Measurements from ENCODE around the gene HOXA5.

Gene HOXA5

DNA sequence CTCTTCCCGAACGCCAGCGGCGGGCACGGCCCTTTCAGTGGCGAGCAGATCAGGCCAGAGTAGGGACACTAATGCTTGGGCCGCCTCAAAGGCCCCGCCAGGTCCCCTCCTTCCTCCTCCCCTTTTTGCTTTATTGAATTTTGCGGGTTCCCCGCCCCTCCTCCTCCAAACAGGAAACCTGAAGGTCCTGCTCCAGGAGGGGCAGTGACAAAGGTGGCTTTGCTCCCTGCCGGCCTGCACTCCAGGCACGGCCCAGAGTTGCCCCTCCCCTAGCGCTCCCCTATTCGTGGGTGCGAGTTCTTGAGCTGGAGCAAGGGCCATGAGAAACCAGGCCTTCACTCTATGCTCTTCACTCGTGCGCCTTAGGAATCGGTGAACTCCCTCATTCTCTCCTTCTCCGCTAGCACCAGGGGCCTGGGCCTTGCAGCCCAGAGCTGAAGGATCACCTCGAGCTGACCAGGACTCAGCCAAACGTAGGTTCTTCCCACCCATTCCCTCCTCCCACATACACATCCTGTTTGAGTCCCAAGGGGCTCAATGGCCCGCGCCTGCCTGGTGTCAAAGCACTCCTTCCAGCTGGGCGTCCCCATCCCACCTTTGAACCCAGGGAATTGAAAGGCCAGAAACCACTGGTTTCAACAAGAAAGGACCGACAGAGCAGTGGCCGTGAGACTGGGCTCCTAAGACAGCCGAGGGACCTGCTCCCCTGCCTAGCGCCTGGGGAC, 4.7 kb upstream of the HOXA5 start:
- no peak for TF ChIP-seq POLR2A (IDR thresholded peaks at IDR 0.05; ENCODE audit: low read depth, low read length)
- DNase-seq (ENCODE audit: insufficient read length, low spot score) = no peak
- no peak for FAIRE-seq

DNA sequence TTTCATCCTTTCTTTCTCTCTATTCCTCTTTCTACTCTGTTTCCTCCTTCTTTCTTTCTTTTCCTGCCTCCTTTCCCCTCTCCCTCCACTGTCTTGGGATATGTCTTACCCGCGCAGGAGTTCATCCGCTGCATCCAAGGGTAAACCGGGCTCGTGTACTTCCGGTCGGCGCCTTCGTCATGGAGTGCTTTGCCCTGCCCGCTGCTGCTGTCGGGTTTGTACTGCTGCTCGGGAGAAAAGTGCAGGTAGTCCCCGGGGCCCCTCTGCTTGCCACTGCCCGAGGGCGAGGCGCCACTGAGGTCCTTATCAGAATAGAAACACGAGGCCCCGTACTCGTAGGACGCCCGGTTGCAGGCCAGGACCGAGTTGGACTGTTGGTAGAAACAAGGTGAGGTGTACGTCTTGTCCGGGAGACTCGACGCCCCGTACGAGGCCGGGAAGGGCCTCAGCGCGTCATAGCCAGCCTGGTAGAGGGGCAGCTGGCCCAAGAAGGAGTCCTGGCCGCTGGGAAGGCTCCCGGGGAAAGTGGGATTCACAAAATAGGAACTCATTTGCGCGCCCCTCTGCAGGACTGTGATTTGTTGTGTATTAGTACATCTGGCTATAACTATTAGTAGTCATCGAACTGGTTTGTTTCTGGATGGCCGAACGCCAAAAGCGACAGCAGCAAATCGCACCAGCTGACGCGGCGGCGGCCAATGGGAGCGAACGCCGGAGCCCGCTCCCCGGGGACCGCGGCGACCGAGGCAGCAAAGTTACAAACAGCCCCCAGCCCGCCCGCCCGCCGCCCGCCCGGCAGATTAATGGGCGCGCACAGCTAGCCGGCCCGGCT, 3.9 kb upstream of the HOXA5 start, which contains the start of gene HOXA6:
TSS of gene HOXA6 (minus strand) at position 576 of the 832 bp plus-strand sequence. CDS start at position 551, 25 bp downstream.
- no peak for DNase-seq (ENCODE audit: insufficient read length, low spot score)
- FAIRE-seq = no peak
- TF ChIP-seq POLR2A (IDR thresholded peaks at IDR 0.05; ENCODE audit: low read depth, low read length) = no peak

DNA sequence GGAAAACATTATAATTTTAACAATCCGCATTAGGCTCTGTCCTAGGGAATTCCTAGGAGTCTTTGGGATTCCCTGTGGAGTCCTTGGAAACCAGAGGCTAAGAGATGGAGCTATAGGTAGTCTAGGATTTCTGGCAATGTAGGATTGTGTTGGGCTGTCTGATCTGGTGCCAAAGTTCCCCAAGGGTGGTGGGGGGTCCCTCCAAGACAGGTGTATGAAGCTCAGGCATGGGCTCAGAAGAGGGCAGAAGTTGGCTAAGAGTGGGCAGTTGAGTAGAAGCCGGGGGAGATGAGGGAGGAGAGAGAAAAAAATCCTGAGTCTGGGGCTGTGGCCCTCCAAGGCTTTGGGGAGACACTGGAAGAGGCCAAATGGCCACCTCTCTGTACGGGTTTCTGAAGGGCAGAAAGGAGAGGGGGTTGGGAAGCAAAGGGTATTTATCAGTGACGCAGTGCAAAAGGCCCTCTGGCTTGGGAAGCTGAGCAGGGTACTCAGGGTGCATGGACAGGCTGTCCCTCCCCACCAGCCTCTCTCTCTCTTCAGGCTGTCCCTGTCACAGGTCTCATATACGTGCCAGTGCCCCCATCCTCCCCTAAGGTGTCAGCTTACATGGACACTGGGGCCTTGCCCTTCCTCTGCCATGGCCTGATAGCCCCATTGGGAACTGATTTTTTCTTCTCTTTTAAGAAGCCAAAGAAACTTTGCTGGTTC, 3.2 kb upstream of the HOXA5 start:
- DNase-seq (ENCODE audit: insufficient read length, low spot score) (no peak), FAIRE-seq (no peak)
- no peak for TF ChIP-seq POLR2A (IDR thresholded peaks at IDR 0.05; ENCODE audit: low read depth, low read length)

DNA sequence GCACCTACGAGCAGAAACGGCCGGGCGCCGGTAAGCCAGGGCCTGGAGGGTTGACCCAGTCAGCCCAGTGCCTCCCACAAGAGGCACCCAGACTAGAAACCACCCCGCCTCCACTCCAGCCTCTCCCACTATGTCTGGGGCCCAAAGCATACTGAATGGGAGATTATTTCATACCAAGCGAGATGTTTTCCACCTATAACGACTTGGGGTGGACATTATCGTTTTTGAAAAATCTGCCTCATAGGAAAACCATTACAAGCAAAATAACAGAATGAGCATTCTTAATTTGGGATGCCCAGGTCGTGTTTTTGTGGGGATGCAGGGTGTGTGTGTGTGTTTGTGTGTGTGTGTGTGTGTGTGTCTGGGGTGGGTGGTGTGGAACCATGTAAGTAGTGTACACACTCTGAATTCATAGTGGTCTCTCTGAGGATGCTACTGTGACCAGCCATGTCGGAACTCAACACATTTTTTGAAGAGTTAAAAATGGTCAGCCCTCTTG, 2.5 kb upstream of the HOXA5 start:
- FAIRE-seq (no peak), DNase-seq (ENCODE audit: insufficient read length, low spot score) (no peak)
- no peak for TF ChIP-seq POLR2A (IDR thresholded peaks at IDR 0.05; ENCODE audit: low read depth, low read length)

DNA sequence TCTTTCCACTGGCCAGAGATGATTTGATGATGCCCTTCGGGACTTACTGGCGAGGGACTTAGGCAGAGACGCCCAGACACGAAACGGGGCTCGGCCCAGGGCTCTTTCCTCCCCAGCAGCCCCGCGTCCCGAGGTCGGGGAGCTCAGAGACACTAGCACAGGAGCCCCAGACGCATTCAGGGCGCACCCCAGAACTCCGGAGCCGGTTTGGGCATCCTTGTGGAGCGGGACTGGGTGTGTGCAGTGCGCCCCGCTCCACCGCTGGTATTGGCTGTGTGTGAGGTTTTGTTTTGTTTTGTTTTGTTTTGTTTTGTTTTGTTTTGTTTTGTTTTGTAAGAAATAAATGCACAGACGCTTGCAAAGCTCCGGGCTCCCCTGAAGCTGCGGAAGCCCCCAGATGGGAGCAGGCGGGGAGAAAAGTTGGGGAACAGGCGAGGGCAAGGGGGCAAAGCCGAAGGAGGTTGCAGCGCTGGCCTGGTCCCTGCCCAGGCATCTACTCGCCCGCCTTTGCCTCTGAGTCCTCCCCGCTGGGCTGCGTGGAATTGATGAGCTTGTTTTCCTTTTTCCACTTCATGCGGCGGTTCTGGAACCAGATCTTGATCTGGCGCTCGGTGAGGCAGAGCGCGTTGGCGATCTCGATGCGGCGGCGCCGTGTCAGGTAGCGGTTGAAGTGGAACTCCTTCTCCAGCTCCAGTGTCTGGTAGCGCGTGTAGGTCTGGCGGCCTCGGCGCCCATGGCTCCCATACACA, 1.9 kb upstream of the HOXA5 start:
- FAIRE-seq = no peak
- TF ChIP-seq POLR2A (IDR thresholded peaks at IDR 0.05; ENCODE audit: low read depth, low read length) = no peak
- DNase-seq (ENCODE audit: insufficient read length, low spot score) = no peak

DNA sequence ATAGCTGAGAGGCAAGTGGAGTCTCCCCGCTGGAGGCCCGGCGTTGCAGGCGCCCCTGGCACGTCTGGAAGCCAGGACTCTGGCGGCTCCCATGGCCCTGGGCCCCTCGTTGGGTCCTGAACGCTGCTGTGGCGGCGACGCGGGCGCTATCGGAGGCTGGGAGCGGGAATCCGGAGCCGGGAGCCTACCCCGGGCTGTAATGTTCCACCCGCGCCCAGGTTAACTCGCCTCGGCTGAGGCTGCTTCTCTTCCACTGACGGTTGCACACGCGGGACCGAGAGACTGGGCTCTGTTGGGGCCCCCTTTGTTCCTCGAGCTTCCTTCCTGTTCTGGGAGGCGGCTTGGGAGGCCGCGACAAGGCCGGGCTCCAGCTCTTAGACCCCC, 1.3 kb upstream of the HOXA5 start:
- DNase-seq (ENCODE audit: insufficient read length, low spot score) (no peak), FAIRE-seq (no peak)
- no peak for TF ChIP-seq POLR2A (IDR thresholded peaks at IDR 0.05; ENCODE audit: low read depth, low read length)

DNA sequence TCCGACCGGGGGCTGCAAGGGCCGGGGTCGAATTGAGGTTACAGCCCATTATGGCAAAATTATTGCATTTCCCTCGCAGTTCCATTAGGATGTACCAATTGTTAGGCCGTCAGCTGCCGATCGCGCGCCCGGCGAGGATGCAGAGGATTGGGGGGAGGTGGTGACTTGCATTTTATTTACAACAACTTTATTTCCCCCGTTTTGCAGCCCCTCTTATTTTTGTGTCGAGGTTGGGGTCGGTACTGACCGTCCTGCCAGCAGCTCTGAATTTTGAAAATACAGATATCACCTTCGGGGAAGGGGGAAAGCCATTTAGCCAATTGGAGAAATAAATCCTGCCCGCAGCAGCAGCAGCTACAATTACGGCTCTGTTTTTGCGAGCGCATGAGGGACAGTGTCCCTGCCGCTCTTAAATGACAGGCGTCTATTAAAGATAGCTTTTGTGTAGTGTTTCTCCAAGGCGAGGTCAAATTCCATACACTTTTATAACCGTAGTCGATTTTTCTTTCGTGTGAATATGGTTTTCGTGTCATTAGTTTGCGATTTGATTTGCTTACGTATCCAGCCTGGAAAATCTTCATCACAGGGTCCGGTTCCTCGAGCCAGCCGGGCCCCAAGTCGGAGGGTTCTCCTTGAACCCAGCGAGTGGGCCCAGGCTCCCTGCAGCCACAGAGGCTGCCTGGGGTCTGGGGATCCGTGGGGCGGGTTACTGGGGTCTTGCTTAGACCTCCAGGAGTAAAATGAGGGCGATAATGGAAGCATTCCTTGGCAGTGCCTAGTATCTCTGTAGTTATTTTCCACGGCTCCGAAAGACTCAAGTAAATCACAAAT, 684 bp upstream of the HOXA5 start:
- no peak for FAIRE-seq
- DNase-seq (ENCODE audit: insufficient read length, low spot score) = no peak
- no peak for TF ChIP-seq POLR2A (IDR thresholded peaks at IDR 0.05; ENCODE audit: low read depth, low read length)

DNA sequence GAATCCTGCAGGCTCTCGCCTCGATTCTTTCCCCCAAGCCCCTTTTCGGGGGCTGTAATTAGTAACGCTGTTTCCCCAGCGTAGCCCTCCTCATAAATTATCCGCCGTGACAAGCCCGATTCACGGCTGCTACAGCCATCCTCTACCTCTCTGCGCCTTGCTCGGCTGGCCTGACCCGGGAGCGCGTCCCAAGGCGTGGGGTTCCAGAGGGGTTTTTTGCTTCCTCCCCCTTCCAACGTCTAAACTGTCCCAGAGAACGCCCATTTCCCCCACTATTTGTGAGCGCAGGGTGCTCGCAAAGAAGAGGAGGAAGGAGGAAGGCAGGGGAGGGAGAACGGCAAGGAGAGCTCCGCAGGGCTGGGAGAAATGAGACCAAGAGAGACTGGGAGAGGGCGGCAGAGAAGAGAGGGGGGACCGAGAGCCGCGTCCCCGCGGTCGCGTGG, 880 bp downstream of the HOXA5 start:
- no peak for DNase-seq (ENCODE audit: insufficient read length, low spot score)

DNA sequence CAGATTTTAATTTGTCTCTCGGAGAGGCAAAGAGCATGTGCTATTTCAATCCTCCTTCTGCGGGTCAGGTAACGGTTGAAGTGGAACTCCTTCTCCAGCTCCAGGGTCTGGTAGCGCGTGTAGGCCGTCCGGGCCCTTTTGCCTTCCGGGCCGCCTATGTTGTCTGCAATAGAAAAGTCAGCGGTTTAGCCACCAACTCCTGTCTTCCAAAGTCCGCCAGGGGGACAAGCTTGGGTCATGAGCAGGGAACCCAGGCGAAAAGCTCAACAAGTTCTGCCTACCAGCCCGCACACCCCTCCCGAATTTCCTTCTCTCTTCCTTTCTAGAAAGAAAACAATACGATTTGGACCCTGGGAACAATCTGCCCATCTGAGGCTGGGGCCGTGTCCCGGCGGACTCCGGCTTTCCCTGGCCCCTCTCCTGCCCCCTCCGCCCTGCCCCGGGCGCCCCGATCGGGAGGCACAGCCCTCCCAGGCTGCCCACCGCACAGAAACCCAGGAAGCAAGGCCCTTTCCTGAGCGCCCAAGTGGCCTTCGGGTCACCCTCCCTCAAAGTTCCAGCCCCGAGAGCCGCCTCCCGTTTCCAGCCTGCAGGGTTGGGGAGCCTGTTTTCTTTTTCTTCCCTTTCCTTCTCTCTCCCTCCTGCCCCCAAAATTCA, 1.4 kb downstream of the HOXA5 start:
- no peak for FAIRE-seq
- no peak for TF ChIP-seq POLR2A (IDR thresholded peaks at IDR 0.05; ENCODE audit: low read depth, low read length)
- DNase-seq (ENCODE audit: insufficient read length, low spot score) = peak; percentile 87

More for the DNA sequence above, 880 bp downstream of the HOXA5 start:
- FAIRE-seq = no peak
- no peak for TF ChIP-seq POLR2A (IDR thresholded peaks at IDR 0.05; ENCODE audit: low read depth, low read length)

DNA sequence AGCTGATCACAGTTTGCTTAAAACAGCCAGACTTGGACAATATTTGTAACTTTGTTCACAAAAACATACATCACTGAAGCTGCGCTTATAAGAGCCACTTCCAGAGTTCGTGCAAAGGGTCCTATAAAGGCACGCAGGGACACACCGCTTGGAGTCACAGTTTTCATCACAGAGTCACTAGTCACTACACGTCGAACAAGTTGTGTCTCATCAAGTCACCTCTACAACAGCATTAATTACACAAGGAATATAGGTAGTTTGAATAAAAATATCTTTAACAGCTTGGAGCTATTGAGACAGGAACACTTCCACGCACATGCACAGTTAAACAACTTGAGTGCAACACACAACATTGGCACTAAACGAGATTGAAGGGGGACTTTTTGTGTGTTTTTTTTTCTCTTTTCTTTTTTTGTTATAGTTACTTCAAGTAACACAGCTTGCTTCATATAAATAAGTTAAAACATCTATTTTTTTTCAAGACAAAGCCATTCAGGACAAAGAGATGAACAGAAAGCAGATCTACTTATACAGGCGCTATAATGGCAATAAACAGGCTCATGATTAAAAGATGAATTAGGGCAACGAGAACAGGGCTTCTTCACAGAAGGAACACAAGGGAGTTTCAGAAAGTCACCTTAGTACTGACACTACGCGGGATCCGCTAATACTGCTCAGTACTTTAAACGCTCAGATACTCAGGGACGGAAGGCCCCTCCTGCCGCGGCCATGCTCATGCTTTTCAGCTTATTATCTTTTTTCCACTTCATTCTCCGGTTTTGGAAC, 2.2 kb downstream of the HOXA5 start:
- DNase-seq (ENCODE audit: insufficient read length, low spot score) (no peak), FAIRE-seq (no peak)
- no peak for TF ChIP-seq POLR2A (IDR thresholded peaks at IDR 0.05; ENCODE audit: low read depth, low read length)

DNA sequence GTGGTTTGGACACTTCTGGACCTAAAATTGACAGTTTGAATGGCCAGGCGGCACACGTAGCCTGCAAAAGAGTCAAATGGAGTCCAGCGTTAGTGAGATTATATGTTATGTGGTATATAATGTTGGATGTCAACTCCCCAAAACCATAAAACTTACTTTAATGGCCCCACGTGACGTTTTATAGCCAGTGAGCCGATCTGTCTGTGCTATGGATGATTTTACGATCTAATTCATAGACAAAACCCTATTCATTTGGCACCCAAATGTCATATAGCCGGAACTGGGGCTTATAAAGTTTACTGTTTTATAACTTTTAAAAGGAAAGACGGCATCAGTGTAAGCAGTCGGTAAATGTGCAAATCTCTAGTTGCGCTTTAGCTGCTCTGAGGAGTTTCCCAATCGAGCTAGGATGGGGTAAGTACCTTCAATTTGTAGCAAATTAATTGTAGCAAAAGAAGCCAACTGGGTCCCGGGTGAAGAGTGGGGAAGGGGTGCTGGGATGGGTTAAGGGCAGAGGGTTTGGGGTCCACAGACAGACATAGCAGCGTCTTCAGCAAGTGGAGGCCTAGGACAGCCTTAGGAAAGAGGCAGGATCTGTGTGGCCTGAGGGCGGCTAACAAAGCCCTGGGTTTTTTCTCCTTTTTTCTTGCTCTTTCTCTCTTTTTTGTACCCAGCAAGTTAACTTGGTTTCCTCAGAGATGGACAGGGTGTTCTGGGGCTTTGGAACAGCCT, 3.2 kb downstream of the HOXA5 start:
- no peak for TF ChIP-seq POLR2A (IDR thresholded peaks at IDR 0.05; ENCODE audit: low read depth, low read length)
- no peak for DNase-seq (ENCODE audit: insufficient read length, low spot score)
- no peak for FAIRE-seq

Data from H54 (cell line).